ENCODE data around the gene DESI2. TPM values are rescaled to one million over a fixed set of nuclear protein-coding genes. Genes with fewer than 3 reads are reported as not detected.
"Not testable (repeated sequence)": the region's sequence is repeated elsewhere in the genome, so short reads cannot be mapped to it uniquely, and the experiment has no call there.

DESI2 gene
- total RNA-seq, 4 donors from 2014 or later = 16.7 to 109 (median 37.7) TPM

DNA sequence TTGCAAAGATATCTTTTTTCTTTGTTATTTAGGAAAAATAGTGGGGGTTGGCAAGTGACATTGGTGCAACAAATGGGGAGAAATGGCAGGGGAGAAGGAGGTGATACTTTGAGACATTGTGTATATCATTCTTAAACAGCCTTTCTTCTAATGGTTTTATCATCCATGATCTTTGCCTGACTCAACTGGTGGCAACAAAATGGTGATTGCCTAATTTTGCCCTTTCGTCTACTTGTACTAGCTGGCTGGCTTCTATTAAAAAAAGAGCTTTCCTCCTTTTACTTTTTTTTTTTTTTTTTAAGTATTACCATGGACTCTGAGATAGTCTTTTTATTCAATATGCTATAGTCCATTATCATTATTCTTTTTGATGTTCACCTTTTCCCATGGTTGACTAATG, 27.7 kb downstream of the DESI2 start:
- Histone ChIP-seq H3K4me3 (no peak overlapping the region), H3K27ac (no peak overlapping the region), H3K27me3 (no peaks in the 10 kb centered on the region), H3K4me1 (peaks cover 0 to 4% of the 10 kb centered on the region in 2 donors), H3K9me3 (no peaks in the 10 kb centered on the region), H3K36me3 (no peaks in the 10 kb centered on the region)
- TF ChIP-seq POLR2A (IDR thresholded peaks at IDR 0.05) = no peak
- TF ChIP-seq, protein P1, sequence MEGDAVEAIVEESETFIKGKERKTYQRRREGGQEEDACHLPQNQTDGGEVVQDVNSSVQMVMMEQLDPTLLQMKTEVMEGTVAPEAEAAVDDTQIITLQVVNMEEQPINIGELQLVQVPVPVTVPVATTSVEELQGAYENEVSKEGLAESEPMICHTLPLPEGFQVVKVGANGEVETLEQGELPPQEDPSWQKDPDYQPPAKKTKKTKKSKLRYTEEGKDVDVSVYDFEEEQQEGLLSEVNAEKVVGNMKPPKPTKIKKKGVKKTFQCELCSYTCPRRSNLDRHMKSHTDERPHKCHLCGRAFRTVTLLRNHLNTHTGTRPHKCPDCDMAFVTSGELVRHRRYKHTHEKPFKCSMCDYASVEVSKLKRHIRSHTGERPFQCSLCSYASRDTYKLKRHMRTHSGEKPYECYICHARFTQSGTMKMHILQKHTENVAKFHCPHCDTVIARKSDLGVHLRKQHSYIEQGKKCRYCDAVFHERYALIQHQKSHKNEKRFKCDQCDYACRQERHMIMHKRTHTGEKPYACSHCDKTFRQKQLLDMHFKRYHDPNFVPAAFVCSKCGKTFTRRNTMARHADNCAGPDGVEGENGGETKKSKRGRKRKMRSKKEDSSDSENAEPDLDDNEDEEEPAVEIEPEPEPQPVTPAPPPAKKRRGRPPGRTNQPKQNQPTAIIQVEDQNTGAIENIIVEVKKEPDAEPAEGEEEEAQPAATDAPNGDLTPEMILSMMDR (IDR thresholded peaks at IDR 0.05) = no peak
- no peak for DNase-seq
- intact Hi-C loops (cut with DNase I; ENCODE audit: low total_unique reads) = no loop called here

DNA sequence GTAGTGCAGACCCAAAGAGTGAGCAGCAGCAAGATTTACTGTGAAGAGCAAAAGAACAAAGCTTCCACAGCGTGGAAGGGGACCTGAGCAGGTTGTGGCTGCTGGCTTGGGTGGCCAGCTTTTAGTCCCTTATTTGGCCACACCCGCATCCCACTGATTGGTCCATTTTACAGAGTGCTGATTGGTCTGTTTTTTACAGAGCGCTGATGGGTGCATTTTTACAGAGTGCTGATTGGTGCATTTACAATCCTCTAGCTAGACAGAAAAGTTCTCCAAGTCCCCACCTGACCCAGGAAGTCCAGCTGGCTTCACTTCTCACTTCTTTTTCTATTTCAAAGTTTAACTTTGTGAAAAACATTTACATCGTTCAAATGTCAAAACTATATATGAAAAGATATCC, 29.2 kb downstream of the DESI2 start:
- H3K4me3 ChIP-seq; H3K27ac ChIP-seq; H3K36me3 ChIP-seq; H3K27me3 ChIP-seq; H3K9me3 ChIP-seq; intact Hi-C loops (cut with DNase I; ENCODE audit: low total_unique reads); H3K4me1 ChIP-seq; DNase-seq: not testable (repeated sequence)

DNA sequence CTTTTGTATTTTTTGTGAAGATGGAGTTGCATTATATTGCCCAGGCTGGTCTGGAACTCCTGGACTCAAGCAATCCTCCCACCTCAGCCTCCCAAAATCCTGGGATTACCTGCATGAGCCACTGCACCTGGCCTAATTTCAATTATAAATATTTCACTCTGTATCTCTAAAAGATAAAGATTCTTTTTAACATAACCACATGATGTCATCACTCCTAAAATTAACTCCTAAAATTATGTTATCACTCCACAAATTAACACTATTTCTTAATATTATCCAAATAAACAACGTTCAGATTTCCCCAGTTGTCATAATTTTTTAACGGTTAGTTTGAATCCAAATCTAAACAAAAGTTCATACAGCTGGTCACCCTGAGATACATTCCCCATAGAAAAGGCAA, 43.0 kb downstream of the DESI2 start:
- TF ChIP-seq, protein P1 (IDR thresholded peaks at IDR 0.05) = no peak
- no peak for TF ChIP-seq POLR2A (IDR thresholded peaks at IDR 0.05)
- Histone ChIP-seq H3K27me3 (no peaks in the 10 kb centered on the region), H3K27ac (no peak overlapping the region), H3K9me3 (no peaks in the 10 kb centered on the region), H3K4me3 (no peak overlapping the region), H3K36me3 (no peaks in the 10 kb centered on the region), H3K4me1 (no peaks in the 10 kb centered on the region)
- intact Hi-C loops (cut with DNase I; ENCODE audit: low total_unique reads) = no loop called here
- no peak for DNase-seq

DNA sequence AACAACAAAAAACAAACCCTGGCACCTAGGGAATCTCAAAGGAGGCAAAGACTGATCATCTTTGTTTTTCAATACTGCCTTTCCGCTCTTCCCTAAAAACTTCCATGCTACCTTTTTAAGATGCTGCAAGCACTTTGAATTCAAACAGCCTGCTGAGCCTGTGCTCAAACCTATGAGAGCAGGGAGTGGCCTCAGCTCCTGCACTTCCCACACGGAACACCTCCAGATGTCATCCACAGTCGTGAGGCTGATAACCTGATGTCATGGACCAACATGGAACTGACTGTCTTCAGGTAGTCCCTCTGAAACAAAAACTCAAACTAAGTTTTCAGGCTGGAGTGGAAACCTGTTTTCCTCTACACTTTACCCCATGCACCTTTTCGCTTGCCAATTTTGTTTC, 46.8 kb downstream of the DESI2 start:
- Histone ChIP-seq H3K36me3 (no peaks in the 10 kb centered on the region), H3K4me1 (no peaks in the 10 kb centered on the region), H3K9me3 (no peaks in the 10 kb centered on the region), H3K27me3 (no peaks in the 10 kb centered on the region), H3K27ac (no peak overlapping the region), H3K4me3 (no peak overlapping the region)
- intact Hi-C loops (cut with DNase I; ENCODE audit: low total_unique reads) = no loop called here
- TF ChIP-seq, protein P1 (IDR thresholded peaks at IDR 0.05) = no peak
- no peak for TF ChIP-seq POLR2A (IDR thresholded peaks at IDR 0.05)
- DNase-seq = no peak

DNA sequence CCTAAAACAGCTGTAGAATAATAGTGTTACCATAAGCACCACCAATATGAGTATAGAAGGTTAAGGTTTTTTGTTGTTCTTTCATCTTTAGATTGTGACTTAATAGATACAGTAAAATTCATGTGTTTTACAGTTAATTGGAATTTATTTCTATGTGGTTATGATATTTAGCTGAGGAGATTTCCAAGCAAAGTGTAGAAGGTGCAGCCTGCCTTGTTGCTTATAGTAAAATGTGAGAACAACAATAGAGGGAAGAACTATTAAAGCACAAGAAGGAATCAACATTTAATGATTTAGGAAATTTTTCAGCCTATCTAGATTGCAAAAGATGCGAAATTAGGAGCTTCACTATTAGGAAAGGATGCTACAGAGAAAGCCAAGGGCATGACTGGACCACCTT, 47.9 kb downstream of the DESI2 start:
- no peaks in the 10 kb centered on the region for H3K36me3 ChIP-seq
- H3K27ac ChIP-seq = no peak overlapping the region
- no peak overlapping the region for H3K4me3 ChIP-seq
- H3K4me1 ChIP-seq = no peaks in the 10 kb centered on the region
- H3K27me3 ChIP-seq = no peaks in the 10 kb centered on the region
- DNase-seq = no peak
- no peak for TF ChIP-seq POLR2A (IDR thresholded peaks at IDR 0.05)
- TF ChIP-seq, protein P1 (IDR thresholded peaks at IDR 0.05) = no peak
- intact Hi-C loops (cut with DNase I; ENCODE audit: low total_unique reads) = no loop called here
- H3K9me3 ChIP-seq = no peaks in the 10 kb centered on the region

DNA sequence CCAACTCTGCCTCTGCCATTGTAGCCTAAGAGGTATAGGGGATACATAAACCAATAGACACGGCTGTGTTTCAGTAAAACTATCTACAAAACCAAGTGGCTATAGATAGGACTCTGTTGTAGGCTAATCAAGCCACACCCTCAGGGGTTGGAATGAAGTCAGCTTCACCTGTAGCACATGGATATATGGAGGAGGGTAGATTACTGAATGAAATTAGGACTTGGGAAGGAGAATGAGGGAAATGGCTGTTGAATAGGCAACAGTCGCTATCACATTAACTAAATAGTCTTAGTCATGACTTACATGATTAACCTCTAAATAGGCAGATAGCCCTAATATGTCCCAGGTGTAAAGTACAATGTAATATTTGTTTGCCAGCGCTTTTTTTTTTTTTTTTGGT, 49.7 kb downstream of the DESI2 start:
- H3K27me3 ChIP-seq = no peaks in the 10 kb centered on the region
- no peak overlapping the region for H3K4me3 ChIP-seq
- no peak for DNase-seq
- TF ChIP-seq POLR2A (IDR thresholded peaks at IDR 0.05) = no peak
- TF ChIP-seq, protein P1 (IDR thresholded peaks at IDR 0.05) = no peak
- H3K9me3 ChIP-seq = no peaks in the 10 kb centered on the region
- no peaks in the 10 kb centered on the region for H3K4me1 ChIP-seq
- no peak overlapping the region for H3K27ac ChIP-seq
- intact Hi-C loops (cut with DNase I; ENCODE audit: low total_unique reads) = no loop called here
- no peaks in the 10 kb centered on the region for H3K36me3 ChIP-seq
